ENCODE results near the gene MAP3K12. TPM values are rescaled to one million over a fixed set of nuclear protein-coding genes. Genes with fewer than 3 reads are reported as not detected.

Gene MAP3K12
- total and polyA plus RNA-seq, 2 of the 13 experiments (the other 11 are each of a cell fraction or from before 2014, with no cell fraction given), result 0.20 to 1.1 TPM

- FAIRE-seq (no peak), ATAC-seq (no peak), DNase-seq (ENCODE audit: low spot score) (no peak)
- Histone ChIP-seq H4K20me1 (ENCODE audit: insufficient read depth, low read length) (no peaks in the 10 kb centered on the region), H3K4me2 (ENCODE audit: low read depth, low read length) (no peak overlapping the region), H3K9me3 (ENCODE audit: low read length) (no peaks in the 10 kb centered on the region), H3K79me2 (ENCODE audit: insufficient read depth, low read length) (no peaks in the 10 kb centered on the region), H3K9ac (ENCODE audit: insufficient read depth, low read depth, low read length) (no peak overlapping the region), H3K4me3 (replicated peaks in 1 of 3; ENCODE audit: insufficient read depth in 1 of 3, low read depth in 2 of 3, low read length in 3 of 3) (no peak overlapping the region), H3K36me3 (replicated peaks in 1 of 2; ENCODE audit: control insufficient read depth in 1 of 2, insufficient read depth in 2 of 2, low read length in 2 of 2) (peaks cover 4 to 9% of the 10 kb centered on the region in 2 experiments; a peak in 3 of 5 replicates), H3K4me1 (ENCODE audit: insufficient read depth, low read length) (peaks cover 20% of the 10 kb centered on the region), H2AFZ (ENCODE audit: low read length) (no peak overlapping the region), H3K27me3 (ENCODE audit: control insufficient read depth in 1 of 2, insufficient read depth in 2 of 2, low read length in 2 of 2) (no peaks in the 10 kb centered on the region; a peak in 1 of 5 replicates), H3K27ac (ENCODE audit: extremely low read length, insufficient read depth, low read length) (no peak overlapping the region)
- ChIA-PET CTCF (ENCODE audit: low intra/inter-chr PET ratio, low total read pairs) (no interaction called here), POLR2A (interaction anchor here (1.0 to 2.0 kb wide), 2 partner anchors 10 to 12 kb away, joined by 3 to 8 read pairs; partner anchors contain the start of genes MAP3K12 and TARBP2)
- TF ChIP-seq TSC22D2 (CRISPR knock-in tag; IDR thresholded peaks at IDR 0.05; ENCODE audit: borderline replicate concordance) (no peak), POLR2AphosphoS5 (IDR thresholded peaks at IDR 0.05; ENCODE audit: low read depth, low read length) (no peak), ETV5 (CRISPR knock-in tag; IDR thresholded peaks at IDR 0.05; ENCODE audit: borderline replicate concordance) (no peak)
- WGBS (ENCODE audit: low lambda C conversion rate), result 97% methylated on average over 5 of the region's 5 CpGs
- intact Hi-C loops (cut with micrococcal nuclease; ENCODE audit: unreplicated experiment), result no loop called here
- BruUV-seq (replicated peaks), result no TSS peak
- in situ Hi-C loops (cut with HindIII; ENCODE audit: extremely low pct_ligation_motif_present, low pct_unique_long_range_greater_than_20kb), result no loop called here
These were observed 9.9 kb downstream of the MAP3K12 start for GRCh38 chr12:53489242-53489864.

GRCh38 chr12:53486736-53487487 is 12.3 kb downstream of the MAP3K12 start:
- Histone ChIP-seq H3K4me3 (replicated peaks in 1 of 3; ENCODE audit: insufficient read depth in 1 of 3, low read depth in 2 of 3, low read length in 3 of 3) (no peak overlapping the region), H3K27ac (ENCODE audit: extremely low read length, insufficient read depth, low read length) (no peak overlapping the region), H3K4me1 (ENCODE audit: insufficient read depth, low read length) (no peaks in the 10 kb centered on the region), H3K4me2 (ENCODE audit: low read depth, low read length) (no peak overlapping the region), H3K9me3 (ENCODE audit: low read length) (no peaks in the 10 kb centered on the region), H3K79me2 (ENCODE audit: insufficient read depth, low read length) (no peaks in the 10 kb centered on the region), H4K20me1 (ENCODE audit: insufficient read depth, low read length) (peaks cover 7% of the 10 kb centered on the region; the same call in 1 of the 2 replicates), H3K36me3 (replicated peaks in 1 of 2; ENCODE audit: control insufficient read depth in 1 of 2, insufficient read depth in 2 of 2, low read length in 2 of 2) (peaks cover 4 to 11% of the 10 kb centered on the region in 2 experiments; a peak in 3 of 5 replicates), H2AFZ (ENCODE audit: low read length) (no peak overlapping the region), H3K27me3 (ENCODE audit: control insufficient read depth in 1 of 2, insufficient read depth in 2 of 2, low read length in 2 of 2) (no peaks in the 10 kb centered on the region), H3K9ac (ENCODE audit: insufficient read depth, low read depth, low read length) (no peak overlapping the region)
- 93% methylated on average over 7 of the region's 17 CpGs for WGBS (ENCODE audit: low lambda C conversion rate)
- intact Hi-C loops (cut with micrococcal nuclease; ENCODE audit: unreplicated experiment), result no loop called here
- BruUV-seq (replicated peaks), result no TSS peak
- POLR2A ChIA-PET, result interaction anchor here (1.2 kb wide), 1 partner anchor 14 kb away, joined by 7 read pairs; the partner anchor contains the start of gene TARBP2
- DNase-seq (ENCODE audit: low spot score) (no peak), FAIRE-seq (no peak), ATAC-seq (peak; percentile 7)
- in situ Hi-C loops (cut with HindIII; ENCODE audit: extremely low pct_ligation_motif_present, low pct_unique_long_range_greater_than_20kb), result no loop called here
- CTCF ChIA-PET (ENCODE audit: low intra/inter-chr PET ratio, low total read pairs), result no interaction called here
- TF ChIP-seq TMF1 (CRISPR knock-in tag; IDR thresholded peaks at IDR 0.05; ENCODE audit: low read depth) (no peak), POLR2G (IDR thresholded peaks at IDR 0.05; ENCODE audit: low read depth, low read length) (peak; percentile 36; the same call in 1 of the 2 replicates), TBX2 (CRISPR knock-in tag; IDR thresholded peaks at IDR 0.05; ENCODE audit: borderline replicate concordance) (no peak), AGO1 (IDR thresholded peaks at IDR 0.05; ENCODE audit: low read depth, low read length, poor library complexity, severe bottlenecking) (peak; percentile 81), ESRRA (CRISPR knock-in tag; IDR thresholded peaks at IDR 0.05; ENCODE audit: low read depth) (no peak), SOX5 (CRISPR knock-in tag; IDR thresholded peaks at IDR 0.05; ENCODE audit: borderline replicate concordance) (no peak), REXO4 (CRISPR knock-in tag; IDR thresholded peaks at IDR 0.05; ENCODE audit: borderline replicate concordance) (no peak), NR2F6 (IDR thresholded peaks at IDR 0.05) (no peak), NR2F6 (CRISPR knock-in tag; IDR thresholded peaks at IDR 0.05) (no peak), GPN1 (CRISPR knock-in tag; IDR thresholded peaks at IDR 0.05; ENCODE audit: borderline replicate concordance) (no peak), AGO2 (optimal IDR thresholded peaks at IDR 0.05; ENCODE audit: low read depth, low read length) (peak; percentile 95), ZNF713 (CRISPR knock-in tag; IDR thresholded peaks at IDR 0.05) (no peak)
- TF ChIP-seq, protein P1, sequence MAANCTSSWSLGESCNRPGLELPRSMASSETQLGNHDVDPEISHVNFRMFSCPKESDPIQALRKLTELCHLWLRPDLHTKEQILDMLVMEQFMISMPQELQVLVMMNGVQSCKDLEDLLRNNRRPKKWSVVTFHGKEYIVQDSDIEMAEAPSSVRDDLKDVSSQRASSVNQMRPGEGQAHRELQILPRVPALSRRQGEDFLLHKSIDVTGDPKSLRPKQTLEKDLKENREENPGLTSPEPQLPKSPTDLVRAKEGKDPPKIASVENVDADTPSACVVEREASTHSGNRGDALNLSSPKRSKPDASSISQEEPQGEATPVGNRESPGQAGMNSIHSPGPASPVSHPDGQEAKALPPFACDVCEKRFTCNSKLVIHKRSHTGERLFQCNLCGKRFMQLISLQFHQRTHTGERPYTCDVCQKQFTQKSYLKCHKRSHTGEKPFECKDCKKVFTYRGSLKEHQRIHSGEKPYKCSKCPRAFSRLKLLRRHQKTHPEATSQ (CRISPR knock-in tag; IDR thresholded peaks at IDR 0.05; ENCODE audit: borderline replicate concordance), result no peak

Measured in HepG2 (cell line).